CD4-positive, alpha-beta T cell (primary cell): ENCODE results near the gene SNED1. TPM values are rescaled to one million over a fixed set of nuclear protein-coding genes. Genes with fewer than 3 reads are reported as not detected.

Experiments used
- ATAC-seq: fragments of 200-7000 bp; cut with Tn5 transposase; one replicate; pipeline ENCODE4 v1.10.0; 2022; ENCODE audit warnings: mild to moderate bottlenecking; ENCODE audit not compliant: poor library complexity
- CTCF ChIA-PET: fragments of 350-600 bp; sonication (Branson Sonifier 250); formaldehyde crosslinking; loops from one replicate; lab custom pipeline; 2021; ENCODE audit warnings: antibody characterized with exemption, inconsistent platforms; lab: Charles Lee
- POLR2A ChIA-PET: fragments of 350-600 bp; sonication (Branson Sonifier 250); formaldehyde crosslinking; loops from one replicate; lab custom pipeline; 2021; ENCODE audit warnings: antibody characterized with exemption, inconsistent platforms; lab: Charles Lee
- DNase-seq, 14 experiments: peaks; one replicate each; pipeline ENCODE4 v3.0.0-alpha.2; 2013 to 2020; ENCODE audit warnings: mixed read lengths in 2 of 14
- H3K27ac ChIP-seq, 2 donors: one replicate each; pipeline versions ENCODE4 v1.5.1 to v1.7.0; 2013; ENCODE audit warnings: low read length in 2 of 2, low read depth in 1 of 2, mild to moderate bottlenecking in 1 of 2
- H3K27me3 ChIP-seq, 2 experiments: 1 replicate in 1 of 2; 2 replicates in 1 of 2; pipeline versions ENCODE4 v1.6.1 to v1.7.0; 2013; ENCODE audit warnings: low read length in 2 of 2, control low read depth in 1 of 2, mild to moderate bottlenecking in 1 of 2, moderate library complexity in 1 of 2; ENCODE audit not compliant: insufficient read depth in 2 of 2, control insufficient read depth in 1 of 2
- H3K36me3 ChIP-seq: one replicate; pipeline ENCODE4 v1.6.1; 2013; ENCODE audit warnings: low read length, control low read depth; ENCODE audit not compliant: insufficient read depth
- H3K4me1 ChIP-seq: one replicate; pipeline ENCODE4 v1.6.1; 2013; ENCODE audit warnings: low read length, control low read depth; ENCODE audit not compliant: insufficient read depth
- H3K4me3 ChIP-seq: one replicate; pipeline ENCODE4 v1.5.1; 2013; ENCODE audit warnings: mild to moderate bottlenecking, low read length, moderate library complexity
- H3K9me3 ChIP-seq, 2 experiments: 1 replicate in 1 of 2; 2 replicates in 1 of 2; pipeline versions ENCODE4 v1.6.1 to v1.7.0; 2013; ENCODE audit warnings: low read length in 2 of 2, mild to moderate bottlenecking in 2 of 2, control low read depth in 1 of 2, moderate library complexity in 1 of 2; ENCODE audit not compliant: control insufficient read depth in 1 of 2, insufficient read depth in 1 of 2
- H3K27ac Mint-ChIP-seq: one replicate; pipeline ENCODE4 v1.8.0; 2020; ENCODE audit warnings: mixed read lengths
- H3K27me3 Mint-ChIP-seq: one replicate; pipeline ENCODE4 v1.8.0; 2021; ENCODE audit warnings: mixed read lengths
- H3K36me3 Mint-ChIP-seq: one replicate; pipeline ENCODE4 v1.8.0; 2021; ENCODE audit warnings: low read depth, mixed read lengths
- H3K4me1 Mint-ChIP-seq: one replicate; pipeline ENCODE4 v1.8.0; 2021; ENCODE audit warnings: low read depth, mixed read lengths
- H3K4me3 Mint-ChIP-seq: one replicate; pipeline ENCODE4 v1.8.0; 2020; ENCODE audit warnings: mild to moderate bottlenecking, mixed read lengths
- H3K9me3 Mint-ChIP-seq: one replicate; pipeline ENCODE4 v1.8.0; 2020; ENCODE audit warnings: mixed read lengths
- intact Hi-C, 2 experiments: fragments of 100-400 bp; cut with DNase I in 1 of 2; cut with micrococcal nuclease in 1 of 2; formaldehyde crosslinking; loops; one replicate each; pipeline versions ENCODE4 v1.15.1 to v1.9.0; 2023 to 2025; cut with DNase I, micrococcal nuclease
- total RNA-seq, 174 experiments: library from RNA in 2 of 174; stranded (reverse) in 2 of 174; gene quantifications; one replicate each; pipeline ENCODE4 v1.2.3 and lab custom pipeline; 2021 to 2026
- TF ChIP-seq, protein P1 (sequence below): fragments of 200-600 bp; IDR thresholded peaks from one replicate; pipeline ENCODE4 v1.8.0; 2022; ENCODE audit warnings: antibody characterized with exemption, mild to moderate bottlenecking

The SNED1 gene
- total RNA-seq, 2 experiments from 2014 or later, result 42.0 to 42.7 TPM

DNA sequence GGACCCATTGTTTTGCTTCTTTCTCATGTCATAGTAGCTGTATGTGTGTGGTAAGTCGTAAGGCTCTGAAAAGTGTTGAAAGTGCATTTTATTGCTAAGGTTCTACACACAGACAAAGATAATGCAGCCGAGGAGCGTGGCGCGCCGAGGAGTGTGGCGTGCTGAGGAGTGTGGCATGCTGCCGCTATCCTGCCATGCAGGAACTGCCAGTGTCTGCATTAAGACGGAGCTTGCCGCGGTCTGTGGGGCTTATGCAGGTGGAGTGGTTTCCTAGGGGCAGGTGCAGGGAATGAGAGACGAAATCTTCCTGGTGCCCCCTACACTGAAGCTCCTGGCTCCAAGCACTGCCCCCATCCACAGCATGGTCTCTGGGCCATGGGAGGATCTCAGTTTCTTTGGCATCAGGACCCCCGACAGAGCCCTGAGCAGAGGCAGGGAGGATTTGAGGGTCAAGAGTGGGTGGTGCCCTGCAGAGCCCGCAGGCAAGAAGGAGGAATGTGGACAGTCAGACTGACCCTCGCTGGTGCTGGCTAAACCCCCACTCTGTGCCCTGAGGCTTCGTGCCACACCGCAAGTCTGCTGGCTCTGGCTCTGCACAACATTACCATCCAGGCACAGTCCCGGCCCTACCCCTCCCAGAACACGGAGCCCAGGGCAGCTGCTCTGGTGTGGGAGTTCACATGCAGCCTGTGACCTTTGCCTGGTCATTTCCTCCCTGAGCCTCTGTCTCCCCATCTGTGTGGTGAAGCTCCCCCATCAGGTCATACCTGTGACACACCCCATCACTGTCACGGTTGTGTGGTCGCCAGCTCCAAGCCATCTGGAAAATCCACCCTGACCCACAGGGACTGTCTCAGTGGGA, 3.2 kb downstream of the SNED1 start:
- peaks cover 0 to 21% of the 10 kb centered on the region in 2 experiments for H3K27me3 ChIP-seq
- Mint-ChIP-seq H3K4me1 (peaks cover 24% of the 10 kb centered on the region), H3K4me3 (peak overlapping the region; percentile 64), H3K27ac (no peak overlapping the region), H3K36me3 (peaks cover 30% of the 10 kb centered on the region), H3K9me3 (peaks cover 14% of the 10 kb centered on the region), H3K27me3 (peaks cover 29% of the 10 kb centered on the region)
- DNase-seq (peak in 1 of 14 experiments; percentile 8), ATAC-seq (no peak)
- H3K36me3 ChIP-seq, result no peaks in the 10 kb centered on the region
- ChIA-PET CTCF (interaction anchor here (0.7 to 1.2 kb wide), 2 partner anchors 8 to 201 kb away, joined by 3 read pairs; no protein-coding TSS in a partner anchor), POLR2A (no interaction called here)
- intact Hi-C loops, result no loop called here
- peaks cover 21 to 30% of the 10 kb centered on the region in 2 experiments for H3K9me3 ChIP-seq
- no peak overlapping the region for H3K4me3 ChIP-seq
- TF ChIP-seq, protein P1, sequence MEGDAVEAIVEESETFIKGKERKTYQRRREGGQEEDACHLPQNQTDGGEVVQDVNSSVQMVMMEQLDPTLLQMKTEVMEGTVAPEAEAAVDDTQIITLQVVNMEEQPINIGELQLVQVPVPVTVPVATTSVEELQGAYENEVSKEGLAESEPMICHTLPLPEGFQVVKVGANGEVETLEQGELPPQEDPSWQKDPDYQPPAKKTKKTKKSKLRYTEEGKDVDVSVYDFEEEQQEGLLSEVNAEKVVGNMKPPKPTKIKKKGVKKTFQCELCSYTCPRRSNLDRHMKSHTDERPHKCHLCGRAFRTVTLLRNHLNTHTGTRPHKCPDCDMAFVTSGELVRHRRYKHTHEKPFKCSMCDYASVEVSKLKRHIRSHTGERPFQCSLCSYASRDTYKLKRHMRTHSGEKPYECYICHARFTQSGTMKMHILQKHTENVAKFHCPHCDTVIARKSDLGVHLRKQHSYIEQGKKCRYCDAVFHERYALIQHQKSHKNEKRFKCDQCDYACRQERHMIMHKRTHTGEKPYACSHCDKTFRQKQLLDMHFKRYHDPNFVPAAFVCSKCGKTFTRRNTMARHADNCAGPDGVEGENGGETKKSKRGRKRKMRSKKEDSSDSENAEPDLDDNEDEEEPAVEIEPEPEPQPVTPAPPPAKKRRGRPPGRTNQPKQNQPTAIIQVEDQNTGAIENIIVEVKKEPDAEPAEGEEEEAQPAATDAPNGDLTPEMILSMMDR, result no peak
- no peak overlapping the region for H3K27ac ChIP-seq
- peaks cover 9% of the 10 kb centered on the region for H3K4me1 ChIP-seq

DNA sequence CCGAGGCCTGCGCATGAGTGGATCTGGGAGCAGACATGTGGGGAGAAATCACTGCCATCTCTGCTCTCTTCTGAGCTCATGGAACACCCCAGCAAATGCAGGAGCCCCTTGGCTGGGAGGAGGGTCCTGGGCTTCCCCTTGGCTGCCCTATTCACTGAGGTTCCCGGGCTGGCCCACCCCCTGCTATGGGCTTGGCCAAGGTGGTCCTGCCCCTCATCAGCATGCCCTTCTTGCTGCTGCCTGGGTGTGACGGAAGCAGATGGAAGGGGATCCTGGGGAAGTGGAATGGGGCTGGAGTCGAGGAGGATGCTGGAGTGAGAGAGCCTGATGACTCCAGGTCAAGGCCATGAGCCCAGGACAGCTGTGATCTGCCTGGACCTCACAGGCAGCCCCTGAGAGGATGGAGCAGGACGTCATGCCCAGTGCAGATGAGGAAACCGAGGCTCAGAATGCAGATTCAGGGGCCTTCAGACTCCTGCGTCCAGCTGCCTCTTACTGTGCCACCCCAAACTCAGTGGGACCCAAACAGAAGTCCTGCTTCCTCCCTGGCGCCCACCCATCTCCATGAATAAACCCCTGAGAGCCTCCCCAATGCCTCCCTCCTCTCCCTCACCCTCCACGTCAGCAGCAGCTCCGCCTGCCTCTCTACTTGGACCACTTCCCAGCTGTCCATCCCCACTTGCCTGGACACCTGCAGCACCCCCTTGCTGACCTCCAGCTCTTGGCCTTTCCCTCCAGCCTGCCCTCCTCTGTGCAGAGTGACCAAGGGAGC, 4.0 kb downstream of the SNED1 start:
- H3K4me1 Mint-ChIP-seq, result peaks cover 20% of the 10 kb centered on the region
- H3K27me3 ChIP-seq, result peaks cover 0 to 18% of the 10 kb centered on the region in 2 experiments
- peaks cover 9% of the 10 kb centered on the region for H3K4me1 ChIP-seq
- peaks cover 21 to 30% of the 10 kb centered on the region in 2 experiments for H3K9me3 ChIP-seq
- intact Hi-C loops, result no loop called here
- no peak overlapping the region for H3K4me3 ChIP-seq
- TF ChIP-seq, protein P1, result no peak
- DNase-seq (peak in 1 of 14 experiments; percentile 5), ATAC-seq (no peak)
- H3K36me3 Mint-ChIP-seq, result peaks cover 28% of the 10 kb centered on the region
- H3K27me3 Mint-ChIP-seq, result peaks cover 21% of the 10 kb centered on the region
- H3K27ac ChIP-seq, result no peak overlapping the region
- no peak overlapping the region for H3K27ac Mint-ChIP-seq
- ChIA-PET POLR2A (no interaction called here), CTCF (interaction anchor here (1.2 kb wide), 1 partner anchor 8 kb away, joined by 3 read pairs; no protein-coding TSS in a partner anchor)
- H3K4me3 Mint-ChIP-seq, result no peak overlapping the region
- H3K36me3 ChIP-seq, result no peaks in the 10 kb centered on the region
- H3K9me3 Mint-ChIP-seq, result peaks cover 14% of the 10 kb centered on the region

DNA sequence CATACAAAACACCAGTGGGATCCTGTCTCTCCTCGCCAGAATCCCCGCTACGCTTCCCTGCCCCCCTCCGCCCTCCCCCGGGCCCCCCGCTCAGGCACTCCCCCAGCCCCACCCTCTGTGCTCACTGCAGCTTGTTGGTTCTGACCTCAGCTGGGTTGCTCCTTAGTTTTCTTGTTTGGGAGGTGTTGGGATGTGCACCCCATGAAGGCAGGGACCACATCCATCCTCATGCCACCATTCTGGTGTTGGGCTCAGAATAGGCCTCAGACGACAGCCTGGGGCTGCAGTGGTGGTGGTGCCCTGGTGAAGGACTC, 4.6 kb downstream of the SNED1 start:
- Mint-ChIP-seq H3K4me3 (no peak overlapping the region), H3K36me3 (peaks cover 26% of the 10 kb centered on the region)
- POLR2A ChIA-PET, result no interaction called here

More for the DNA sequence above, 4.6 kb downstream of the SNED1 start:
- TF ChIP-seq, protein P1, result no peak
- Histone ChIP-seq H3K27ac (no peak overlapping the region), H3K27me3 (peaks cover 0 to 16% of the 10 kb centered on the region in 2 experiments), H3K36me3 (no peaks in the 10 kb centered on the region), H3K9me3 (peaks cover 21 to 30% of the 10 kb centered on the region in 2 experiments), H3K4me1 (peaks cover 5% of the 10 kb centered on the region), H3K4me3 (no peak overlapping the region)
- Mint-ChIP-seq H3K4me1 (peaks cover 18% of the 10 kb centered on the region), H3K27me3 (peaks cover 19% of the 10 kb centered on the region), H3K9me3 (peaks cover 14% of the 10 kb centered on the region), H3K27ac (no peak overlapping the region)
- no peak for ATAC-seq
- CTCF ChIA-PET, result no interaction called here
- no peak for DNase-seq
- intact Hi-C loops, result no loop called here
